Measurements from ENCODE around the gene TMSB4X. TPM values are rescaled to one million over a fixed set of nuclear protein-coding genes. Genes with fewer than 3 reads are reported as not detected.

Gene TMSB4X
- polyA plus RNA-seq, 1 of the 3 experiments (the other 2 are of a cell fraction) = 4,830 TPM

DNA sequence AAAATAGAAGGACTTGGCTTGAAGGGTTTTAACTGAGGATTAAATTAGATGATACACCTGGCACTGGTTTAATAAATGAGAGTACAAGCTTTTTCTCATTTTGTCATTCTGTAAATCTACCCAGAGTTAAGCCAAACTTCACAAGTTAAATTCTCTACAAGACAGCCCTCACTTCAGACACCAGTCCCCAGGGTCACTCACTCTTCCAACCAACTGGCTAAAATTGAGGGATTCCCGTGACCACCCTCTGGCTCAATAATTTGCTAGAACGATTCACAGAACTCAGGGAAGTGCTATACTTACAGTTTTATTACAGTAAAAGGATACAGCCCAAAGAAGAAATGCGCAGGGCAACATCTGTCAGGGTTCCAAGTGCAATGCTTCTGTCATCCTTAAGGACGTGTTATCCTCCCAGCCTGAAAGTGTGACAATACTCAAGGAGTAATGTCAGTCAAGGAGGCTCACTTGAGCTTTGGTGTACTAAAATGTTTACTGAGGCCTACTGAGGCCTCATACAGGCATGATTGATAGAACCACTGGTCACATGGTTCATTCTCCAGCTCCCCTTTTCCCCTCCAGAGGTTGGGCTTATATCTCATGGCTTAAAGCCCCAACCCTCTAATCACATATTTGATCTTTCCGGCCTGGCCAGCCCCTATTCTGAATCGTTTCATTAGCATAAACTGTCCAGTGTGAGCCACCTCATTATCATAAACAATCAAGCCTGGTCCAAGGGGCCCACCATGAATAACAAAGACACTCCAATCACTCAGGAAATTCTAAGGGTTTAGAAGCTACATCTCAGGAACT is 9.6 kb upstream of the TMSB4X start:
- Histone ChIP-seq H3K9me2 (no peaks in the 10 kb centered on the region), H3K36me3 (replicated peaks in 1 of 2; ENCODE audit: control insufficient read depth in 1 of 2, insufficient read depth in 2 of 2, low read length in 1 of 2) (no peaks in the 10 kb centered on the region), H2AFZ (ENCODE audit: low read depth) (peak overlapping the region; percentile 43; the same call in 1 of the 2 replicates), H3F3A (replicated peaks; ENCODE audit: insufficient read depth) (peaks cover 14% of the 10 kb centered on the region), H3K4me1 (ENCODE audit: control insufficient read depth in 1 of 2, insufficient read depth in 2 of 2, low read depth in 1 of 2, low read length in 1 of 2) (no peaks in the 10 kb centered on the region; a peak in 1 of 4 replicates), H4K20me1 (ENCODE audit: insufficient read depth) (no peaks in the 10 kb centered on the region), H3K9ac (no peak overlapping the region), H3K4me2 (no peak overlapping the region), H3K27me3 (ENCODE audit: insufficient read depth) (no peaks in the 10 kb centered on the region), H3K9me3 (no peaks in the 10 kb centered on the region), H3K4me3 (ENCODE audit: low read depth in 2 of 2, low read length in 1 of 2) (no peak overlapping the region), H3K27ac (ENCODE audit: low read depth in 2 of 2, low read length in 1 of 2) (no peak overlapping the region), H3K79me2 (ENCODE audit: insufficient read depth) (no peaks in the 10 kb centered on the region)
- POLR2A ChIA-PET = no interaction called here
- CTCF ChIA-PET = interaction anchor here (1.6 to 1.9 kb wide), 2 partner anchors 18 to 523 kb away, joined by 4 to 11 read pairs; no protein-coding TSS in a partner anchor
- no peak for TF ChIP-seq RFX5 (IDR thresholded peaks at IDR 0.05; ENCODE audit: low read length)
- TF ChIP-seq YY1 (IDR thresholded peaks at IDR 0.05; ENCODE audit: low read depth) = no peak
- TF ChIP-seq POLR2AphosphoS5 (IDR thresholded peaks at IDR 0.05; ENCODE audit: low read depth, low read length) = no peak
- TF ChIP-seq CHD2 (IDR thresholded peaks at IDR 0.05; ENCODE audit: low read length, partially characterized antibody) = no peak
- no peak for TF ChIP-seq EZH2phosphoT487 (IDR thresholded peaks at IDR 0.05; ENCODE audit: borderline replicate concordance, low read depth)
- TF ChIP-seq, protein P1, sequence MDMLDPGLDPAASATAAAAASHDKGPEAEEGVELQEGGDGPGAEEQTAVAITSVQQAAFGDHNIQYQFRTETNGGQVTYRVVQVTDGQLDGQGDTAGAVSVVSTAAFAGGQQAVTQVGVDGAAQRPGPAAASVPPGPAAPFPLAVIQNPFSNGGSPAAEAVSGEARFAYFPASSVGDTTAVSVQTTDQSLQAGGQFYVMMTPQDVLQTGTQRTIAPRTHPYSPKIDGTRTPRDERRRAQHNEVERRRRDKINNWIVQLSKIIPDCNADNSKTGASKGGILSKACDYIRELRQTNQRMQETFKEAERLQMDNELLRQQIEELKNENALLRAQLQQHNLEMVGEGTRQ (IDR thresholded peaks at IDR 0.05; ENCODE audit: borderline replicate concordance, low read depth, low read length) = no peak
- TF ChIP-seq, protein P2, sequence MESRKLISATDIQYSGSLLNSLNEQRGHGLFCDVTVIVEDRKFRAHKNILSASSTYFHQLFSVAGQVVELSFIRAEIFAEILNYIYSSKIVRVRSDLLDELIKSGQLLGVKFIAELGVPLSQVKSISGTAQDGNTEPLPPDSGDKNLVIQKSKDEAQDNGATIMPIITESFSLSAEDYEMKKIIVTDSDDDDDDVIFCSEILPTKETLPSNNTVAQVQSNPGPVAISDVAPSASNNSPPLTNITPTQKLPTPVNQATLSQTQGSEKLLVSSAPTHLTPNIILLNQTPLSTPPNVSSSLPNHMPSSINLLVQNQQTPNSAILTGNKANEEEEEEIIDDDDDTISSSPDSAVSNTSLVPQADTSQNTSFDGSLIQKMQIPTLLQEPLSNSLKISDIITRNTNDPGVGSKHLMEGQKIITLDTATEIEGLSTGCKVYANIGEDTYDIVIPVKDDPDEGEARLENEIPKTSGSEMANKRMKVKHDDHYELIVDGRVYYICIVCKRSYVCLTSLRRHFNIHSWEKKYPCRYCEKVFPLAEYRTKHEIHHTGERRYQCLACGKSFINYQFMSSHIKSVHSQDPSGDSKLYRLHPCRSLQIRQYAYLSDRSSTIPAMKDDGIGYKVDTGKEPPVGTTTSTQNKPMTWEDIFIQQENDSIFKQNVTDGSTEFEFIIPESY (IDR thresholded peaks at IDR 0.05; ENCODE audit: borderline replicate concordance, low read depth) = no peak
- TF ChIP-seq SMC3 (IDR thresholded peaks at IDR 0.05; ENCODE audit: low read depth, low read length) = no peak
- TF ChIP-seq TCF12 (IDR thresholded peaks at IDR 0.05) = no peak
- TF ChIP-seq RAD21 (IDR thresholded peaks at IDR 0.05; ENCODE audit: low read length) = no peak
- no peak for TF ChIP-seq GABPA (IDR thresholded peaks at IDR 0.05; ENCODE audit: low read depth)
- TF ChIP-seq, protein P3, sequence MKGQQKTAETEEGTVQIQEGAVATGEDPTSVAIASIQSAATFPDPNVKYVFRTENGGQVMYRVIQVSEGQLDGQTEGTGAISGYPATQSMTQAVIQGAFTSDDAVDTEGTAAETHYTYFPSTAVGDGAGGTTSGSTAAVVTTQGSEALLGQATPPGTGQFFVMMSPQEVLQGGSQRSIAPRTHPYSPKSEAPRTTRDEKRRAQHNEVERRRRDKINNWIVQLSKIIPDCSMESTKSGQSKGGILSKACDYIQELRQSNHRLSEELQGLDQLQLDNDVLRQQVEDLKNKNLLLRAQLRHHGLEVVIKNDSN (IDR thresholded peaks at IDR 0.05; ENCODE audit: borderline replicate concordance, low read depth) = no peak
- TF ChIP-seq, protein P4, sequence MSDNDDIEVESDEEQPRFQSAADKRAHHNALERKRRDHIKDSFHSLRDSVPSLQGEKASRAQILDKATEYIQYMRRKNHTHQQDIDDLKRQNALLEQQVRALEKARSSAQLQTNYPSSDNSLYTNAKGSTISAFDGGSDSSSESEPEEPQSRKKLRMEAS (IDR thresholded peaks at IDR 0.05; ENCODE audit: low read depth) = no peak
- TF ChIP-seq TAF1 (IDR thresholded peaks at IDR 0.05; ENCODE audit: borderline replicate concordance, low read depth, low read length) = no peak
- TF ChIP-seq RCOR1 (IDR thresholded peaks at IDR 0.05; ENCODE audit: low read length) = no peak
- TF ChIP-seq FOXJ3 (CRISPR knock-in tag; IDR thresholded peaks at IDR 0.05) = no peak
- no peak for TF ChIP-seq FOSL2 (IDR thresholded peaks at IDR 0.05; ENCODE audit: borderline replicate concordance, low read depth)
- TF ChIP-seq SIN3A (IDR thresholded peaks at IDR 0.05; ENCODE audit: borderline replicate concordance, low read depth, low read length) = no peak
- no peak for TF ChIP-seq TEAD4 (IDR thresholded peaks at IDR 0.05; ENCODE audit: borderline replicate concordance, insufficient read depth)
- DNase-seq = no peak
- WGBS (ENCODE audit: low lambda C conversion rate) = 58% methylated on average over 6 of the region's 6 CpGs
